Measurements from ENCODE around the gene CGRRF1.

Gene CGRRF1

GRCh38 chr14:54490445-54491175 lies 19.1 kb upstream of the CGRRF1 start:
- DNase-seq = no peak

DNA sequence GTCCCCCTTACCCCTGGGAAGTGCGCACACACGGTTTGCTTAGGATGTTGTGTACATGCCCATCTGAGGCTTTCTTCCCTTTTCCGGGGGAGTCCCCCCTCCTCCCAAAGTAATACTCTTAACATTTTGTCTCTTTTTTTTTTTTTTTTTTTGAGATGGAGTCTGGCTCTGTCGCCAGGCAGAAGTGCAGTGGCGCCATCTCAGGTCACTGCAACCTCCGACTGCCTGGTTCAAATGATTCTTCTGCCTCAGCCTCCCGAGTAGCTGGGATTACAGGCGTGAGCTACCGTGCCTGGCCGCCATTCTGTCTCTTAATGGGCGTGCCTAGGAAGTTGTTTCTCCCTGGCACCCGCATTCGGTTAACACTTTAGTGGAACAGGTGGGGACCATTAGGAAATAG lies 16.4 kb upstream of the CGRRF1 start:
- no peak for DNase-seq

DNA sequence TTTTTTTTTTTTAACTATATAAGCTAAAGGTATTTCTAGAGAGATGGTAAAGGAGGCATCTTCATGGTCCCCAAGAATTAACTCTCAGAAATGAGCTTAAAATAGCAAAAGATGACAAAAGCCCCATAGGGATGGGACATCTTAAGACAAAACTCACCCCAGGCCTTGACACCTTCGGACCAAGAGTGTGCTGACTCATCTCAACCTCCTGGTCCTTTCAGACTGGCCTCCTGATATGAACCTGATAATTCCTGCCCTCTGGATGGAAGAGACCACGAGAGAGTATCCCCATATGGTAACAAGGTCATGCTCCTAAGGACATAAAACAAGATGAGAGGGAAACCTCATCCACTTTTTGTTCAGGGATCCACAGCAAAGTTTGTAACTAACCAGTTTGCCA lies 12.5 kb upstream of the CGRRF1 start:
- no peak for DNase-seq

GRCh38 chr14:54498095-54498531 lies 11.6 kb upstream of the CGRRF1 start:
- DNase-seq = no peak

- no peak for DNase-seq
Observed at GRCh38 chr14:54498579-54498978, 11.1 kb upstream of the CGRRF1 start.

DNA sequence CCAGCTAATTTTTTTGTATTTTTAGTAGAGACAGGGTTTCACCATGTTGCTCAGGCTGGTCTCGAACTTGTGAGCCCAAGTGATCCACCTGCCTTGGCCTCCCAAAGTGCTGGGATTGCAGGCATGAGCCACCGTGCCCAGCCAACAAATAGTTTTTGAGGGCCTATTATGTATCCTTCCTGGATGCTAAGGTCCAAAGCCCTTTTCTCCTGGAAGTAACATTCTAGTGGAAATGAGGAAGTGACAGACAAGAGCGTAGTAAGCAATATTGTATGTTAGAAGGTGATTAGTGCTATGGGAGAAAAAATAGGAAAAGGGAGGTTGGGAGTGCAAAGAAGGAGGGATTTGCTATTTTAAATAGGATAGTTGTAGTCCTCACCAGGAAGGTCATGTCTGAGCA lies 9.0 kb upstream of the CGRRF1 start:
- no peak for DNase-seq

GRCh38 chr14:54501480-54501879 lies 8.2 kb upstream of the CGRRF1 start:
- no peak for DNase-seq

GRCh38 chr14:54502602-54503001 lies 7.1 kb upstream of the CGRRF1 start:
- DNase-seq = no peak

GRCh38 chr14:54503486-54503885 lies 6.2 kb upstream of the CGRRF1 start:
- DNase-seq = no peak

DNA sequence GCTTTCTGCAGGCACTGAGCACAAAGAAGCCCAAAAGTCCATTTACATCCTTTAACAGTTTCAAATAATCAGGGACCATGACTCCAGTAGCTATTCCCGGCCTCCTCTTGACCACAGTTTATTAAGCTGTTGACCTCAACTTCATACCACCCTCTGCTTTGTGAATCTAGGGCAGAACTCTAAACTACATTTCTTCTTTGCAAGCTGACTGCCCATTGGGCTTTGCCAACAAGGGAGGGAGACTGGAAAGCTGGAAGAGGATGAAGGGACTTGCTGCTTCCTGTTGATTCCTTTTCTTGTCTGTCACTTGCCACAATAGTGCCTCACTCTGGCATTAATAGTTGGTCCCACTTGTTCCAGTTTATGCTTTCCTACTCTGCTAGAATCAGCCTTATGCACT lies 2.7 kb downstream of the CGRRF1 start:
- DNase-seq = no peak

DNA sequence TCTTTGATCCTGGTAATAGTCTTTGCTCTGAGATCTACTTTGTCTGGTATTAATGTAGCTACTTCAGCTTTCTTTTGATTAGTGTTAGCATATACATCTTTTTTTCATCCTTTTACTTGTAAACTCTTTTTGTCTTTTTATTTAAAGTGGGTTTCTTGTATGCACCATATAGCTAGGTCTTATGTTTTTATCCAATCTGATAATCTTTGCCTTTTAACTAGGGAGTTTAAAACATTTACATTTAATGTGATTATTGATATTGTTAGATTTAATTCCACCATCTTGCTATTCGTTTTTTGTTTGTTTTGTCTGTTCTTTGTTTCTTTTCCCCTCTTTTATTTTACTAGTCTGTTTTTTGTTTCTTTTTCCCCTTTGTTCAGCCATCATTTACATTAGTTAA lies 6.0 kb downstream of the CGRRF1 start:
- no peak for DNase-seq

DNA sequence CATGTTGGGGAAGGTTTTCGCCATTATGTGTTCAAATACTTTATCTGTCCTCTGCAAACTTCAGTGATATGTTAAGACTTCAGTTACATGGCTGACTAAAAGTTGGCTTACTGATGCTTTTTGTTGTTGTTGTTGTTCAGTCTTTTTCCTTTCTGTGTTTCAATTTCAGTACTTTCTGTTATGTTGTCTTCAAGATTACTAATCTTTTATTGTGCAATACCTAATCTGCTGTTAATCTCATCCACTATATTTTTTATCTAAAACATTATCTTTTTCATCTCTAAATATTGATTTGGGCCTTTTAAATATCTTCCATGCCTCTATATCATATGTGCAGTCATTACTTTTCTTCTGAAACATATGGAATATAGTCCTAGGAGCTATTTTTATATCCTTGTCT lies 7.0 kb downstream of the CGRRF1 start:
- DNase-seq = no peak

- DNase-seq = no peak
Observed at GRCh38 chr14:54524410-54524809, 14.7 kb downstream of the CGRRF1 start.

DNA sequence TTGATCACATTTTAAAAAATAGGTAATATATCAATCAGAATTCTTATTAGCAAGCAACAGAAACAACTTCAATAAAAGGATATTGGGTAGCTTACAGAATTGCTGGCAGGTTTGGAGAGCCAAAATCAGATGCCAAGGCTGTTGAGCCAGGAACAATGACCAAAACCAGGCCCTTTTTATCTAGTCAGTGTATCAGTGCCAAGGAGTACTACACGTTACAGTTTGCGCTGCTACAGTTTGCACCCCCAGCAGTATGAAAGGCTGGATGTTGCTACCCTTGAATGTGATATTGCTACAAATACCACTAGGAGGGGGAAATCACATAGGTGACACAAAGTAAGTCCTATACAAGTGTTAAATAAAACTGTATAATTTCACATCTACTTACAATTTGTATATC lies 19.3 kb downstream of the CGRRF1 start:
- no peak for DNase-seq

- DNase-seq = no peak
Observed at GRCh38 chr14:54529811-54530210, 20.1 kb downstream of the CGRRF1 start.

GRCh38 chr14:54532111-54533012 lies 22.7 kb downstream of the CGRRF1 start:
- no peak for DNase-seq

- no peak for DNase-seq
Observed at GRCh38 chr14:54533100-54533499, 23.4 kb downstream of the CGRRF1 start.

DNA sequence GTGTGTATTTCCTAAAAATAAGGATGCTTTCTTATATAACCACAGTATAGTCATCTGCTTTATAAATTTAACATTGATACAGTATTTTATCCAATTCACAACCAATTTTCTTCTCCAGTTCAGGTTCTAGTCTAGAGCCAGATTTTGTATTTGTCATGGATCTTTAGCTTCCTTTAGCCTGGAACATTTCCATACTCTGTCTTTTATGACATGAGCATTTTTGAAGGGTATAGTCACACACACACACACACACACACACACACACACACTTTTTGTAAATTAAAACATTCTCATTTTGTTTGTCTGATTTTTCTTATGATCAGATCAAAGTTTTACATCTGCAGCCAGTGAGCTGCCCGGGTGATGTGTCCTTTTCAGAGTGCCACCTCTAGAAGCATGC lies 25.4 kb downstream of the CGRRF1 start:
- no peak for DNase-seq

GRCh38 chr14:54535646-54536045 lies 25.9 kb downstream of the CGRRF1 start:
- DNase-seq = no peak

- DNase-seq = no peak
Observed at GRCh38 chr14:54537651-54538050, 27.9 kb downstream of the CGRRF1 start.

GRCh38 chr14:54538055-54538454 lies 28.3 kb downstream of the CGRRF1 start:
- no peak for DNase-seq

GRCh38 chr14:54547583-54547982 lies 37.9 kb downstream of the CGRRF1 start:
- no peak for DNase-seq

GRCh38 chr14:54548491-54548890 lies 38.8 kb downstream of the CGRRF1 start:
- DNase-seq = no peak

- DNase-seq = no peak
Observed at GRCh38 chr14:54549862-54550261, 40.2 kb downstream of the CGRRF1 start.

Data from stimulated activated CD4-positive, alpha-beta T cell treated with anti-CD3 and anti-CD28 coated beads, Interleukin-4, amount 100 ng/mL, for 4 hours (primary cell).